GM18498 (cell line): Measurements from ENCODE around the gene UBE2Q2.

Experiments used
- ATAC-seq: cut with Tn5 transposase; IDR thresholded peaks from one replicate; pipeline ENCODE4 v1.9.1; 2021; ENCODE audit warnings: mild to moderate bottlenecking, moderate library complexity; ENCODE audit not compliant: unreplicated experiment

The UBE2Q2 gene

GRCh38 chr15:75921732-75922703 lies 78.8 kb downstream of the UBE2Q2 start:
- ATAC-seq, result no peak

GRCh38 chr15:75923756-75924155 lies 80.5 kb downstream of the UBE2Q2 start:
- no peak for ATAC-seq

DNA sequence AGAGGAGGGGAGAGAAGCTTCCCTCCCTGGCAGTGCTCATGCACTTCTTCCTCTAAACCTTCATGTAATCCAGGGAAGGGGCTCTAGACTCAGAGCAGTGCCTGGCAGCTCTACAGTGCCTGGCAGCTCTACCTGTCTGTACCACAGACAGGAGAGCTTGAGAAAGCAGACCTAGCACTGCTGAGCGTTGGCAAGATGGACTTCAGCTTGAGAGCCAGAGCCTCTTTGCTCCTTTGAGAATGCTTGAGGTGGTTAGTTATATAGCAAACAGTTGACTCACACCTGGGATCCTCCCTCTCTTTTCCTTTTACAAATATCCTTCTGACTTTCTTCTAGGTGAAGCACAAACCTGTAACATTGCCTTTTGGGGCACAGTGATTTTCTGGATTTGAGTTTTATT lies 81.3 kb downstream of the UBE2Q2 start:
- no peak for ATAC-seq

DNA sequence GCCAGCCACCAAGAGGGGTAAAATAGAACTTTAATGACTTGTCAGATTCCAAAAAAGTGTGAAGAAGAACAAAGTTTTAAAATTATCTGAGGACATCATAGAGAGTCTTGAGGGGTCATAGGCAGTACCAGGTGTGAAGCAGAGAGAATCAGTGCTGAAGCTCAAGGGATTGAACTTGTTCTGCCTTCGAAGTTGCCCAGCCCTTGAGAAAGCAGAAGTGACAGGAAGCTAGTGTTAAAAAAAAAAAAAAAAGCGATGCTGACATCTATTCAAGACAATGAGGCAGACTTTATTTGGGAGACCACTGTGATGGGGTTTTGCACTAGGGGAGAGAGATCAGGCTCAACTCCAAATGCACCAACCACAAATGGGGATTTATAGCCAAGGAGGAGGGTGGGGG lies 82.2 kb downstream of the UBE2Q2 start:
- ATAC-seq, result no peak

- ATAC-seq, result no peak
Observed at GRCh38 chr15:75926931-75927330, 83.7 kb downstream of the UBE2Q2 start.

DNA sequence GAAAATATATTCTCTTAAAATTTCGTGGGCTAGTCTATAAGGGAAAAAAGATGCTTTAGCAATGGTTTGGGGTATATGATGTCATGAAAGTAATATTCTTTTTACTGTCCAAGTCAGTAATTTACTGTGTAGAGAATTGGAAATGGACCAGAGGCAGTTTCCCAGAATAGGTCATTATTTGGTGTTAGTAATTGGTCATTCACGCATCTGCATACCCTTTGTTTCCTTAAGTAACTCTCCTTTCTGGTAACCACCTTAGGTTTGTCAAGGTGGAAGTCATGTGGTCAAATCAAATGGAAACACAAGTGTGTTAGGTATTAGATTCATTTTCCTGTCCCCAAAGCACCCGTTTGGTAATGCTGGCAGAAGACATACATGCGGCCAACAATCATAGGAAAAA lies 84.4 kb downstream of the UBE2Q2 start:
- no peak for ATAC-seq

DNA sequence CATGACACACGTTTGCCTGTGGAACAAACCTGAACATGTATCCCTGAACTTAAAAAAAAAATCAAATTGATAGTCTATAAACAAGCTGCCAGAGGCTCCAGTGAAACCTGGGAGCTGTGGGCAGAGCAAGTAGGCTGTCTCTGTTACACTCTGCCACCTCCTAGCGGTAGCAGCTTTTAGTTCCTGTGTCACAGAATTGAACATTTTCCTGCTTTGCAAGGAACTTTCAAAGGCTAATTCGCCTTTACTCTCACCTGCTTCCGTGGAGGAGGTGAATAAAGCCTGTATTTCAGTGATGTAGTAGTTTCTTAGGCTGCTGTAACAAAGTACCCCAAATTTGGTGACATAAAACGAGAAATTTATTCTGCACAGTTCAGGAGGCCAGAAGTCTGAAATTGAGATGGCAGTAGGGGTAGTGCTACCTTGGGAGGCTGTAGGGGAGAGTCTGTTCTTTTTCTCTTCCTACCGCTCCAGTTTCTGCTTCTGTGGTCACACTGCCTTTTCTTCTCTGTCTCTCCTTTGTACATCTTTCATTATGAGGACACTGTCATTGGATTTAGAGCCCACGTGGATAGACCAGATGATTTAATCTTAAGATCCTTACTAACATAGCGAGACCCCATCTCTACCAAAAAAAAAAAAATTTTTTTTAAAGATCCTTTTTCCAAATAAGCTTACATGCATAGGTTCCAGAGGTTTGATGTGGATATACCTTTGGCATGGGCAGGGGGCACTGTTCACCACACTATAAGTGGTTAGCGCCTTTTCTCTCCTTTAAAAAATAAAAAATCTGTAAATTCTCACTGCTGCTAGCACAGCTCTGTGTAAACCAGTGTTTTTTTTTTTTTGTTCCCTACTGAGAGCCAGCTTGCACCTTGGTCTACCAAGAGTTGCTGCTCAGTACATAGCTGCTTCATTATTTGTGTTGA lies 85.7 kb downstream of the UBE2Q2 start:
- ATAC-seq, result no peak

DNA sequence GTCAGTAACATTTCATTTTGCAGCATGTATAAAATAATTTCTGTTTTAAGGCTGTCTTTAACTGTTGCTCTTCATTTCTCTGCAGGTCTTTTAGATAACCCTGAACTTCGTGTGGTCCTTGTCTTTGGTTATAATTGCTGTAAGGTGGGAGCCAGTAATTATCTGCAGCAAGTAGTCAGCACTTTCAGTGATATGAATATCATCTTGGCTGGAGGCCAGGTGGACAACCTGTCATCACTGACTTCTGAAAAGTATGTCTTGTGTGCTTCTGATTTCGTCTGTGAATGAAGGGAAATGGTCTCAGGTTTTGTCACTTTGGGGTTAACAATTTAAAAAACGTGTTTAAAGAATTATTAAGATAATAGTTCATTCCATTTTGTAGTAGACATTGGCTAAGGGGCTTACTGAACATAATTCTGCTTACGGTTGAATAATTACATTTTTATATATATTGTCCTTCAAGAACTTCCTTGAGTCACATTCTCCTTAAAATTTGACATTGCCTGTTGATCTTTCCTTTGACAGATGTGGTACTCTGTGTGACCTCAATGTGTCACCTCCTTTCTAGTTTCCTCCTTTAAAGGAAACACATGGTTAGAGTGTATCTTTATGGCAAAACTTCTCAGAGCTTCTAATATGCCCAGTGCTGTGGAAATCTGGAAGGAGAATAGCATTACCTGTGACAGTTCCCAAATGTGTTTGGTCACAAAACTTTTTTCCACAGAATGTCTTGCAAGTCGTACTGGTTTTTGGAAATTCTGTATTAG lies 86.7 kb downstream of the UBE2Q2 start:
- no peak for ATAC-seq

DNA sequence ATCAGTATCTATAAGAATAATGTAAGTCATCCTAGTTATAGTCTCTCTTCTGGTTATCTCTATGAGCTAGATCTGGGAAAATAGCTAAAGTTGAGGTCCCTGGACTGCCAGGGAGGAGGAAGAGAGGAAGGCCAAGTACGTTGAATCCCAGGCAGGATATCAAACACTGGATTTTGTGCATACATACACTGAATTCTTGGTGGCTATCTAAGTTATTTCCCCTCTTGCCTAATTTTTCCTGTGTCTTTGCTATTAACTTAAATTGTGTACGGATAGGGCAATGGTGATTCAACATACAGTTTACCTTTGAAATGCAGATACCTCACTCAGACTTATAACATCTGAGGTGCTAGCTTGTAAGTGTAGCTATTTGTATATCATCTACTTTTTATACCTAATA lies 87.6 kb downstream of the UBE2Q2 start:
- no peak for ATAC-seq

DNA sequence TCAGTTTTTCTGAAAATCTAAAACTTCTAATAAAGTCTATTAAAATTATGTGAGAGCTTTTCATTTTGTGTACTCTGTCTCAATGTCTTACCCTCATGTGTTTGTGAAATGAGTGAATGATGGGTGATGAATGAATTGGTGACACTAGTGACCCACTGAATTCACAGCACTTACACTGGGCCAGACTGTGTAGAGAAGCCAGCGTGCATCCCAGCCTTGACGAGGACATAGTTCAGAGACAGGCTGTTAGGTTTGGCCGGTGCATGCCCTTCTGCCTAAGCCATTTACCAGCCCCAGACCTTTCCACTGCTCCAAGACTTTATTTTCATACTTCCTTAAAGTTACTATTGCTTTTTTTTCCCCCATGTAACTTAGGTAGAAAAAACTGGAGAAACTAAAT lies 99.2 kb downstream of the UBE2Q2 start:
- ATAC-seq, result no peak

GRCh38 chr15:75943246-75943645 lies 100.0 kb downstream of the UBE2Q2 start:
- no peak for ATAC-seq

GRCh38 chr15:75943713-75944215 lies 100.5 kb downstream of the UBE2Q2 start:
- no peak for ATAC-seq

GRCh38 chr15:75945953-75946352 lies 102.7 kb downstream of the UBE2Q2 start:
- no peak for ATAC-seq

DNA sequence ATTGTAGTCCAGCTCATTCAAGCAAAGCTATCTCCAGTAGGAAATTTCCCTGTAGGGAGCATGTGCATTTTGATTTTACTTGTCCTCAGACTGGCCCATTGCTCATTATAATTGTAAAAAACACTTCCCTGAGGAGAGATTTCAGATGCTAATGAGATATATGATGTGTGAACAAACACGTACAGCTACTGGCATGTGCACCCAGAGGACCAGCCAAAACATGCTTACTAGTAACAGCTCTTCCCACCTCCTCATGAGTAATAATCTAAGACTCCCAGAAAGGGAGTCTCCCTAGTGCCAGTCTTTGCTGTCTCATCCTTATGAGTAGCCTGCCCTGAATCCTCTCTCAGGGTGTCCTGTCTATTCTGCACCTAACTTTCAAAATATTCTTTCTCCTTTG lies 103.8 kb downstream of the UBE2Q2 start:
- ATAC-seq, result no peak

- no peak for ATAC-seq
Observed at GRCh38 chr15:75948761-75949296, 105.6 kb downstream of the UBE2Q2 start.
